GM19463 (cell line): ENCODE data around the gene PDCD1LG2.
"Not testable (repeated sequence)": the region's sequence is repeated elsewhere in the genome, so short reads cannot be mapped to it uniquely, and the experiment has no call there.

Experiments used
- ATAC-seq: cut with Tn5 transposase; IDR thresholded peaks from one replicate; pipeline ENCODE4 v1.9.1; 2021; ENCODE audit warnings: mild to moderate bottlenecking, moderate library complexity; ENCODE audit not compliant: unreplicated experiment

Gene PDCD1LG2

DNA sequence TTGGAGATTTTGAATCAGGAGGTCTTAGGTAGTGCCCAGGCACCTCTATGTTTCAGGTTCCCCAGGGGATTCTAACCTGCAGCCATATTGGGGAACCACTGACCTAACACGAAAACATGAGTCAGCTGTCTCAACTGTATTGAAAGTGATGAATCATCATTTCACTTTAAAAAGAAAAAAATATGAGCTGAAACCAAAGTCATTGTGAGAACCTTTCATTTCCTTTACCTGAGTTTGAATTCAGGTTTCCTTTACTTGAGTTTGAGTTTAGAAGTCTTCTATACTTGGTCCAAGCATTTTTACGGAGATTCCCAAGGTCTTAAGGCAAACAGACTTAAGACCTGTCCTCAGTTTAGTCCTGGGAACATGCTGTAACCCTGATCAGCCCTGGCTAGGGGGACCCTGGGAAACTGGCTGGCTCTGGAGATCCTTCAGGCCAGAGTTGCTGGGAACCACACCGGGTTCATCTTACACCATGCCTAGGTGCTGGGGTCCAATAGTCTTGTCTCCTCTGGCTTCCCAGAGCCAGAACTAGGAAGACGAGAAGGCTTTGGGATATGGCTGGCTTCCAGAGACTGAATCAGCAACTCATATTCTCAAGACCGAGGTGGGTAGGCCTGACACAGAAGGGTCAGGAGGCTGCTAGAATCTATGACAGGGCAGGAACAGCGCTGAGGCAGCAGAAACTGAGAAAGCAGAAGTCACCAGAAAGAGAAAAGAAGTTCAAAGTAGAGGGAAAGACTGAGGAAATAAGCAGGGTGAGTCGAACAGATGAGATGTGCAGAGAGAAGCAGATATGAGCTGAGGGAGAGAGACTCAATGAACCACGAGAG, 16.4 kb upstream of the PDCD1LG2 start:
- ATAC-seq = peak; percentile 83

GRCh38 chr9:5494765-5495164, 15.6 kb upstream of the PDCD1LG2 start:
- not testable (repeated sequence) for ATAC-seq

DNA sequence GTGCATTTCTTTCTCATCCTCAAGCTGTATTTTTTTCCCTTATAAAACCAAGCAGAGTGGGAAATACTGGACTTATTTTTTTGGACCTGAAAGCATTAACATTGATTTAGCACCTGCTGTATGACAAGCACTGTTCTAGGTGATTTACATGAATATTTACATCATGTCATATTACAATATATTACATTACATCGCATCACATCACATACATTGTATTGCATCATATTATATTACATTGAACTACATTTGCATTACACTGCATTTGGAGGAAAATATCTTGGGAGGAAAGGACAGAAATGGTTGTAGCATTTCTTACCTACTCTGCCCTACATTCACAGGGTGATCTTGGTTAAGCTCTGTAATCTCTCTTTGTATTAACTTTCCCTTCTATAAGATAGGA, 11.2 kb upstream of the PDCD1LG2 start:
- no peak for ATAC-seq

GRCh38 chr9:5499889-5500398, 10.4 kb upstream of the PDCD1LG2 start:
- no peak for ATAC-seq

- ATAC-seq = no peak
Observed at GRCh38 chr9:5500441-5501235, 9.7 kb upstream of the PDCD1LG2 start.

DNA sequence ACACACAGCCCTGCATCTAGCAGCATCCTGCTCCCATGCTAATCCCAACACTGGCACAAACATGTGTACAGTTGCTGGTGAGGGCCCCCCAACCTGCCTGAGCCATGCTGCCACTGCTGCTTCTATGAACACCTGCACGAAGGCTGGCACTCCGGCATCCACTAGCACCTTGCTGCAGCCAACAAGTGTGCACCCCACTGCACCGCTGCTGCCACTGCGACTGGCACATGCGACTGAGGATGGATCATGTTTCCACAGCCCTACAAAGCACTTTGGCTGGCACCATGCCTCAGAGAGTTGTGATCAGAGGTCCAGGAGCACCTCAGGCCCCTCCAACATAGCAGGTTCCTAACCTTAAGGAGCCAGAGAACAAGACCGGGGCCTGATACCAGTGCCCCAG, 7.8 kb upstream of the PDCD1LG2 start:
- no peak for ATAC-seq

GRCh38 chr9:5509573-5509972, 758 bp upstream of the PDCD1LG2 start:
- ATAC-seq = no peak

GRCh38 chr9:5510989-5511388, 658 bp downstream of the PDCD1LG2 start:
- ATAC-seq = no peak

- ATAC-seq = no peak
Observed at GRCh38 chr9:5511476-5511875, 1.1 kb downstream of the PDCD1LG2 start.

DNA sequence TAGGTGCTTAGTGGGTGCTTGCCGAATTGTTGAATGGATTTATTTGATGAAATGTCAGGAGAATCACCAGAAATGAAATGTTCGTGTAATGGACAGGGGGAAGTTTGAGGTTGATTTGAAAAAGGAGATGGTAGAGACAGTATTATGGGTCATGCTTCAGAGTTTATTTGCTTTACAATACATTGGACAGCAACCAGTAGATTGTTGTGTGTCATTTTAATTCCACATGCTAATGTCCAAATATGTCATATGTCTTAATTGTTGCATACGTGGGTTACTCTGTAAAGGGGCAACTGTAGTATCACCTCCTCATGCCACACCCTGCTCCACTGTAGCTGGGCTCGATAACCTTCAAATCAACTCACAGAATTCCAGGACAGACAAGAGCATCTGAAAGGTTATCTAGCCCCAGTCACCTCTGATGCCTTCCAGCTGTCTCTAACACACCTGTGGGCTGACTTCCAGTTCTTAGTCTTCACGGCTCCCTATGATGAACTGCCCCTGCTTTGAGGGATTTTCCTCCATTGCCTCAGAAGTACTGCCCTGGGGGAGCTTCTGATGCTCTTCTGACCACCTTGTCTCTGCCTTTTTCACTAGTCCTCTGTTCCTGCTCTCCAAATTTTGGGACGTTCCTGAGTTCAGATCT, 1.7 kb downstream of the PDCD1LG2 start:
- no peak for ATAC-seq

DNA sequence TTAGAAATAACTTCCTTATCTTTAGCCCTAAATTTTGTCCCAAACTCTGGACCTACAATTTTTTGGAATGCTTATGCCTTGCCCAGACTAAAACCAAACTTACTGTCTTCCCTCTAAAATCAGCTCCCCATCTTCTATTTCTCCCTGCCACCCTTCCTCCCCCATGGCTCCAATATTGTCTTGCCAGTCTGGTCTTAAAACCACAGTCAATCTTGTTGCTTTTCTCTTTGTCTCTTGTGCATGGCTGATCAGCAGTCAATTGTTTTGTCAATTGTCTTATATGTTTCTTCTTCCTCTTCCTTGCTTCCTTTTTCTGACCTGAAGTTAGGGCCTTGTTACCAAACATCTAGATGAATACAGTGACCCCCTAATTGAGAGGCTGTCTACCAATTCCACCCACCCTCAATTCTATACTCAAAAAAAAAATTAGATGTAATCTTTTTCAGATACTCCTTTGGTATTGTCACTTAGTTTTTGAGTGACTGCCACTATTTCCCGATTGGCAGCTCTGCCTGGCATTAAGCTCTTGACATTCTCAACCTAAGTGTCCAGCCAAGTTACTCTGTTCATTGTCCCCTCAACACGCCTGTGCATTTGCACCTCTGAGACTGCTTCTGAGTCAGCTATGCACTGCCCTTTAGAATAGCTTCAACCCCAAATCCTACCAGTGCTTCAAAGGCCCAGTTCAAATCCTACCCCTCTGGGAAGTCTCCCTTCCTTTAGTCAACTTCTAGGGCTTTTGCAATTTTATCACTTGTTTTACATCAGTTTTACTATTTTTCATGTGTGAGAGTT, 2.5 kb downstream of the PDCD1LG2 start:
- ATAC-seq = no peak

DNA sequence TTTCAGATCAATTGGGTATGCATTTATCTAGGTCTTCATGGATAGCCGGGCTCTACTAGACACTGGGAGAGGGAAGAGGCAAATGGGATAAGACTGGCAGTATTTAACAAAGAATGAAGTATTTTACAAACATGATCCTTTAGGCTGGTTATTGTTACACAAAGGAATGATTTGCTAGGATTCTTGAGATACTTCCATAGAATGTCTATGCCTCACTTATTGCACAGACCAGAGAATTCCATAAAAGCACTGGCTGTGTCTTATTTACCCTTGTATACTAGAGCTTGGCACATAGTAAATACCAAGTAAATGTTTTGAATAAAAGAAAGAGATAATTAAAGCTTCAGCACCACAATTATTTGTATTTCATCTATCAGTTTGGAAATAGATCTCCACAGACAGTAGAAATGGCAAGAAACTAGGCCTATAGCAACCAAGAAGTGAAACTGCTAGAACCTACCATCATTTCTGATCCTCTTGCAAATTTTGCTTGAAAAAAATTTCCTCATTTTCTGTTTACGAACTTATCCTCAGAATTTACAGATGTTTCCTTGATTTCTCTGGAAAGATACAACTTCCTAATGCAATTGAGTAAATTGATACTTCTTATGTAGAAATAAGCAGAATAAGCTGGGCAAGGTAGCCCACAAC, 3.8 kb downstream of the PDCD1LG2 start:
- no peak for ATAC-seq

GRCh38 chr9:5514617-5515260, 4.4 kb downstream of the PDCD1LG2 start:
- no peak for ATAC-seq

GRCh38 chr9:5515261-5515650, 4.9 kb downstream of the PDCD1LG2 start:
- ATAC-seq = no peak

GRCh38 chr9:5516453-5517220, 6.3 kb downstream of the PDCD1LG2 start:
- ATAC-seq = no peak

- peak; percentile 62 for ATAC-seq
Observed at GRCh38 chr9:5518171-5518936, 8.0 kb downstream of the PDCD1LG2 start.

- ATAC-seq = peak; percentile 34
Observed at GRCh38 chr9:5518937-5519319, 8.6 kb downstream of the PDCD1LG2 start.

- ATAC-seq = no peak
Observed at GRCh38 chr9:5524090-5524489, 13.8 kb downstream of the PDCD1LG2 start.
